Esophagus squamous epithelium (tissue), 5 donors: ENCODE measurements around the gene DDA1. TPM values are rescaled to one million over a fixed set of nuclear protein-coding genes. Genes with fewer than 3 reads are reported as not detected.
A peak's percentile ranks its signal among the peaks of the same experiment; 100 is the strongest.

Experiments used
- DNase-seq: peaks from one replicate; lab custom pipeline; 2025; lab: John Stamatoyannopoulos, UW
- H3K27ac ChIP-seq, 4 donors: fragments of 200-600 bp; sonication (generic); one replicate each; pipeline ENCODE4 v1.5.1; 2016 to 2019; ENCODE audit warnings: mild to moderate bottlenecking in 1 of 4
- H3K27me3 ChIP-seq, 4 donors: fragments of 200-600 bp; sonication (generic); 1 replicate in 3 of 4; 2 replicates in 1 of 4; pipeline versions ENCODE4 v1.5.1 to v1.6.0; 2017 to 2021; ENCODE audit warnings: antibody characterized with exemption in 1 of 4
- H3K36me3 ChIP-seq, 3 donors: fragments of 200-600 bp; sonication (generic); one replicate each; pipeline ENCODE4 v1.5.1; 2016 to 2019
- H3K4me1 ChIP-seq, 3 donors: fragments of 200-600 bp; sonication (generic); one replicate each; pipeline ENCODE4 v1.5.1; 2017 to 2019
- H3K4me3 ChIP-seq, 4 donors: fragments of 200-600 bp; sonication (generic); 1 replicate in 3 of 4; 2 replicates in 1 of 4; pipeline ENCODE4 v1.5.1; 2016 to 2019; ENCODE audit warnings: mild to moderate bottlenecking in 2 of 4, moderate library complexity in 1 of 4
- H3K9me3 ChIP-seq, 3 donors: fragments of 200-600 bp; sonication (generic); one replicate each; pipeline ENCODE4 v1.5.1; 2016 to 2019
- CTCF ChIP-seq, 6 experiments: fragments of 450-650 bp in 4 of 6; fragments of 200-600 bp in 2 of 6; sonication (generic) in 2 of 6; IDR thresholded peaks; one replicate each; pipeline ENCODE4 v1.5.1; 2016 to 2019; ENCODE audit warnings: antibody characterized with exemption in 6 of 6, mild to moderate bottlenecking in 4 of 6, moderate library complexity in 4 of 6
- POLR2A ChIP-seq, 4 donors: fragments of 450-650 bp; IDR thresholded peaks; one replicate each; pipeline ENCODE4 v1.6.1; 2017; ENCODE audit warnings: antibody characterized with exemption in 4 of 4, mild to moderate bottlenecking in 4 of 4, moderate library complexity in 3 of 4
- WGBS, 2 donors: methylation state at CpG; one replicate each; pipeline ENCODE4 v1.1.5; 2018; 5-methylcytosine and 5-hydroxymethylcytosine counted together
- intact Hi-C: fragments of 100-400 bp; cut with DNase I; formaldehyde crosslinking; loops from one replicate; pipeline ENCODE4 v1.15.0; 2022
- total RNA-seq, 4 donors: library from RNA; depleted of rRNA; stranded (reverse); fragments of >200 nt; gene quantifications; one replicate each; pipeline ENCODE4 v1.1.0, GENCODE V29; 2016
- donor health status: DM: yes; HTN: yes; CAD: no.

DDA1 gene
- total RNA-seq, 4 donors from 2014 or later: 16.4 to 29.0 (median 22.7) TPM

GRCh38 chr19:17323300-17323963 lies 14.1 kb downstream of the DDA1 start:
- Histone ChIP-seq H3K4me1 (peaks cover 11 to 57% (median 16%) of the 10 kb centered on the region in 3 donors), H3K4me3 (peak overlapping the region in 2 of 4 donors; percentile 5 to 45), H3K27me3 (peaks cover 0 to 2% (median 0%) of the 10 kb centered on the region in 4 donors), H3K27ac (peak overlapping the region in 1 of 4 donors; percentile 49), H3K36me3 (peaks cover 15 to 59% (median 20%) of the 10 kb centered on the region in 3 donors), H3K9me3 (no peaks in the 10 kb centered on the region)
- TF ChIP-seq CTCF (IDR thresholded peaks at IDR 0.05) (no peak), POLR2A (IDR thresholded peaks at IDR 0.05) (no peak)
- DNase-seq: no peak
- intact Hi-C loops: no loop called here
- WGBS, 2 donors: 64 to 78% methylated on average over 9 to 10 of the region's 56 CpGs

DNA sequence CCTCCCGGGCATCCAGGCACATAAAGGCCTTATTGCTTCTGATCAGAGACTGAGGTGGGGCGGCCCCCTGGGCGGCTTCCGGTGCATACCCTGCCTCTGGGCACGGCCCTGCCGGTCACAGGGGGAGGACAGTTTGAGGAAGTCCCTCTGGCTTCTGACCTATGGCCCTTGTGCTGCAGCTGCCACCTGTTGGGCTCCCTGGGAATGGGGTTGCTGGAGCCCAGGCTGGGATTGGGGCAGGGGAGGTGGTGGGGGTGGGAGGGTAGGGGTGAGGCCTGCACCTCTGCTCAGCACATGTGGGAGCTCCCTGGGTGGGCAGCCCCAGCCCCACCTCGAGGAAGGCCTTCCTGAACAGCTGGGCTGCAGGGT lies 14.6 kb downstream of the DDA1 start:
- WGBS, 2 donors: no CpG with 5 or more reads among the region's 7 CpGs
- peak overlapping the region in 1 of 4 donors; percentile 49 for H3K27ac ChIP-seq
- peaks cover 17 to 62% (median 19%) of the 10 kb centered on the region in 3 donors for H3K4me1 ChIP-seq
- H3K4me3 ChIP-seq: peak overlapping the region in 2 of 4 donors; percentile 5 to 45
- intact Hi-C loops: no loop called here
- no peak for DNase-seq
- H3K36me3 ChIP-seq: peaks cover 15 to 54% (median 18%) of the 10 kb centered on the region in 3 donors
- TF ChIP-seq CTCF (IDR thresholded peaks at IDR 0.05): no peak
- no peak for TF ChIP-seq POLR2A (IDR thresholded peaks at IDR 0.05)
- H3K9me3 ChIP-seq: no peaks in the 10 kb centered on the region
- peaks cover 0 to 7% (median 0%) of the 10 kb centered on the region in 4 donors for H3K27me3 ChIP-seq

- TF ChIP-seq CTCF (IDR thresholded peaks at IDR 0.05) (no peak), POLR2A (IDR thresholded peaks at IDR 0.05) (no peak)
- no peak overlapping the region for H3K4me3 ChIP-seq
- intact Hi-C loops: no loop called here
- H3K27ac ChIP-seq: peak overlapping the region in 1 of 4 donors; percentile 44
- no peak for DNase-seq
- no peaks in the 10 kb centered on the region for H3K9me3 ChIP-seq
- peaks cover 12 to 48% (median 15%) of the 10 kb centered on the region in 3 donors for H3K36me3 ChIP-seq
- H3K27me3 ChIP-seq: peaks cover 0 to 13% (median 2%) of the 10 kb centered on the region in 4 donors
- peaks cover 22 to 68% (median 25%) of the 10 kb centered on the region in 3 donors for H3K4me1 ChIP-seq
- WGBS, 2 donors: 97% methylated on average over 5 of the region's 28 CpGs; no CpG with 5 or more reads in 1 of the 2 donors
Observed at GRCh38 chr19:17324357-17325114, 15.2 kb downstream of the DDA1 start.

DNA sequence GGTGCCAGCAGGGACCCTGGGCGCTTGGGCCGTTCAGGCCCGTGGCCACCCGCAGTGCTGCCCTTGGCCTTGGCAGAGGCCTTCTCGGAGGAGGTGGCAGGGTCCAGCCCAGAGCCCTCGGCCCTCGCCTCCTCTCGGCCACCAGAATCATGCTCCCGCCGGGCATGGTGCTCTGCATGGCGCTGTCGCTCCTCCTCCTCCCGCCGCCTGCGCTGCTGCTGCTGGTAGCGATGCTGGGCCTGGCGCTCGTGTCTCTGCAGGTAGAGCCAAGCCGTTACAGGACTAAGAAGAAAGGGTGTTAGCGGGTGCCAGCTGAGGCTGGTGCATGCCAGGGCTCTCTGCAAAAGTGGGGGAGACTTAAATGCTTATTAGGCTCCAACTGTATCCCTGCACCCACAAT lies 15.8 kb downstream of the DDA1 start:
- no peak for DNase-seq
- Histone ChIP-seq H3K4me3 (no peak overlapping the region), H3K27me3 (peaks cover 0 to 19% (median 2%) of the 10 kb centered on the region in 4 donors), H3K27ac (no peak overlapping the region), H3K9me3 (no peaks in the 10 kb centered on the region), H3K36me3 (peaks cover 6 to 43% (median 11%) of the 10 kb centered on the region in 3 donors), H3K4me1 (peaks cover 27 to 74% (median 27%) of the 10 kb centered on the region in 3 donors)
- intact Hi-C loops: no loop called here
- WGBS, 2 donors: 77 to 93% methylated on average over 10 to 20 of the region's 20 CpGs
- TF ChIP-seq POLR2A (IDR thresholded peaks at IDR 0.05): no peak
- no peak for TF ChIP-seq CTCF (IDR thresholded peaks at IDR 0.05)
